ENCODE data around the gene KRT23. TPM values are rescaled to one million over a fixed set of nuclear protein-coding genes. Genes with fewer than 3 reads are reported as not detected.

Gene KRT23
- polyA plus RNA-seq, 1 donor from 2014 or later = 0.37 TPM

DNA sequence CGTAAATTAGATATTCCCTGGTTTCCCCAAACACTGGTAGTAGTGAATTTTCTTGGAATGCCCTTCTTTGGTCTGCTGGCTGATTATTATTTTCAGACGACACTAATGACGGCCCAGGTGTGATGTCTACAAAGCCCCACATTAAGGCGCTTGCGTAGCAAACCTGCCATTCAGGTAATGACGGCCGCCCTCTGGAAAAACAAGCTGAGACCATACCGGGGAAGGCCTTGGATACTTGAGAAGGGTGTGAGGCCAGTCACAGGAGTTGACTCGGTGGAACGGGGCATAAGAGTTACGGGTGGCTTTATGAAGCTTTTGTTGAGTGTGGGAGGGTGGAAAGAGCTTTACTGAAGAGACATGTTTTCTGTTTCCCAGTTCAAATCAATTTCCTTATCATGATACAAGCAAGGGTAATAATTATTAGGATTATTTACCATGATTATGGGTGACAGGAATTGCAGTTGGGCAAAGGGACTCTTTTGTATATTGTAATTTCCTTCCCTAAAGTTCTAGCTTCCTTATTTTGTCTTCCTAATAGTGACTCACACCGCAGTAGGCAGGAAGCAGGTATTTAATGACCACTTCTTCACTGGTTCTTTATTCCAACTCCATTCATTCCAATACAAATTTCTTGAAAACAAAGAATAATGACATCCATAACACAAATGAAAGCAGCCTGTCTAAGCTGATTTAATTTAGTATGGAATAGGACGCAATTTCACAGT lies 24.8 kb downstream of the KRT23 start:
- H3K4me2 ChIP-seq (ENCODE audit: low read length) = no peak overlapping the region
- H3K9me2 ChIP-seq (ENCODE audit: insufficient read depth, low read length) = no peaks in the 10 kb centered on the region
- no peak overlapping the region for H3K4me3 ChIP-seq (ENCODE audit: low read length)
- H3K27me3 ChIP-seq (ENCODE audit: insufficient read depth, low read depth, low read length) = no peaks in the 10 kb centered on the region
- no peaks in the 10 kb centered on the region for H3F3A ChIP-seq (ENCODE audit: insufficient read depth, low read length, poor library complexity, severe bottlenecking)
- H2AFZ ChIP-seq (ENCODE audit: low read depth, low read length) = no peak overlapping the region
- no peaks in the 10 kb centered on the region for H3K79me2 ChIP-seq (replicated peaks; ENCODE audit: insufficient read depth, low read length)
- no peaks in the 10 kb centered on the region for H3K36me3 ChIP-seq (ENCODE audit: insufficient read depth, low read length)
- no peaks in the 10 kb centered on the region for H4K20me1 ChIP-seq (ENCODE audit: insufficient read depth)
- no peak overlapping the region for H3K9ac ChIP-seq (ENCODE audit: low read length)
- no peaks in the 10 kb centered on the region for H3K9me3 ChIP-seq (ENCODE audit: low read length)
- no peak overlapping the region for H3K27ac ChIP-seq (ENCODE audit: low read length)
- TF ChIP-seq, protein P1, sequence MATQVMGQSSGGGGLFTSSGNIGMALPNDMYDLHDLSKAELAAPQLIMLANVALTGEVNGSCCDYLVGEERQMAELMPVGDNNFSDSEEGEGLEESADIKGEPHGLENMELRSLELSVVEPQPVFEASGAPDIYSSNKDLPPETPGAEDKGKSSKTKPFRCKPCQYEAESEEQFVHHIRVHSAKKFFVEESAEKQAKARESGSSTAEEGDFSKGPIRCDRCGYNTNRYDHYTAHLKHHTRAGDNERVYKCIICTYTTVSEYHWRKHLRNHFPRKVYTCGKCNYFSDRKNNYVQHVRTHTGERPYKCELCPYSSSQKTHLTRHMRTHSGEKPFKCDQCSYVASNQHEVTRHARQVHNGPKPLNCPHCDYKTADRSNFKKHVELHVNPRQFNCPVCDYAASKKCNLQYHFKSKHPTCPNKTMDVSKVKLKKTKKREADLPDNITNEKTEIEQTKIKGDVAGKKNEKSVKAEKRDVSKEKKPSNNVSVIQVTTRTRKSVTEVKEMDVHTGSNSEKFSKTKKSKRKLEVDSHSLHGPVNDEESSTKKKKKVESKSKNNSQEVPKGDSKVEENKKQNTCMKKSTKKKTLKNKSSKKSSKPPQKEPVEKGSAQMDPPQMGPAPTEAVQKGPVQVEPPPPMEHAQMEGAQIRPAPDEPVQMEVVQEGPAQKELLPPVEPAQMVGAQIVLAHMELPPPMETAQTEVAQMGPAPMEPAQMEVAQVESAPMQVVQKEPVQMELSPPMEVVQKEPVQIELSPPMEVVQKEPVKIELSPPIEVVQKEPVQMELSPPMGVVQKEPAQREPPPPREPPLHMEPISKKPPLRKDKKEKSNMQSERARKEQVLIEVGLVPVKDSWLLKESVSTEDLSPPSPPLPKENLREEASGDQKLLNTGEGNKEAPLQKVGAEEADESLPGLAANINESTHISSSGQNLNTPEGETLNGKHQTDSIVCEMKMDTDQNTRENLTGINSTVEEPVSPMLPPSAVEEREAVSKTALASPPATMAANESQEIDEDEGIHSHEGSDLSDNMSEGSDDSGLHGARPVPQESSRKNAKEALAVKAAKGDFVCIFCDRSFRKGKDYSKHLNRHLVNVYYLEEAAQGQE (IDR thresholded peaks at IDR 0.05; ENCODE audit: borderline replicate concordance) = no peak
- TF ChIP-seq MXI1 (conservative IDR thresholded peaks at IDR 0.05; ENCODE audit: poor library complexity, severe bottlenecking) = no peak
- TF ChIP-seq, protein P2, sequence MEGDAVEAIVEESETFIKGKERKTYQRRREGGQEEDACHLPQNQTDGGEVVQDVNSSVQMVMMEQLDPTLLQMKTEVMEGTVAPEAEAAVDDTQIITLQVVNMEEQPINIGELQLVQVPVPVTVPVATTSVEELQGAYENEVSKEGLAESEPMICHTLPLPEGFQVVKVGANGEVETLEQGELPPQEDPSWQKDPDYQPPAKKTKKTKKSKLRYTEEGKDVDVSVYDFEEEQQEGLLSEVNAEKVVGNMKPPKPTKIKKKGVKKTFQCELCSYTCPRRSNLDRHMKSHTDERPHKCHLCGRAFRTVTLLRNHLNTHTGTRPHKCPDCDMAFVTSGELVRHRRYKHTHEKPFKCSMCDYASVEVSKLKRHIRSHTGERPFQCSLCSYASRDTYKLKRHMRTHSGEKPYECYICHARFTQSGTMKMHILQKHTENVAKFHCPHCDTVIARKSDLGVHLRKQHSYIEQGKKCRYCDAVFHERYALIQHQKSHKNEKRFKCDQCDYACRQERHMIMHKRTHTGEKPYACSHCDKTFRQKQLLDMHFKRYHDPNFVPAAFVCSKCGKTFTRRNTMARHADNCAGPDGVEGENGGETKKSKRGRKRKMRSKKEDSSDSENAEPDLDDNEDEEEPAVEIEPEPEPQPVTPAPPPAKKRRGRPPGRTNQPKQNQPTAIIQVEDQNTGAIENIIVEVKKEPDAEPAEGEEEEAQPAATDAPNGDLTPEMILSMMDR (IDR thresholded peaks at IDR 0.05; ENCODE audit: poor library complexity, severe bottlenecking) = no peak
- TF ChIP-seq TAF1 (IDR thresholded peaks at IDR 0.05; ENCODE audit: low read depth) = no peak
- no peak for TF ChIP-seq RAD21 (conservative IDR thresholded peaks at IDR 0.05)
- TF ChIP-seq SMC3 (conservative IDR thresholded peaks at IDR 0.05; ENCODE audit: poor library complexity) = no peak
- TF ChIP-seq EP300 (conservative IDR thresholded peaks at IDR 0.05; ENCODE audit: poor library complexity, severe bottlenecking) = no peak
- no peak for TF ChIP-seq EZH2 (IDR thresholded peaks at IDR 0.05; ENCODE audit: borderline replicate concordance, insufficient read depth, low read length, poor library complexity, severe bottlenecking)
- no peak for TF ChIP-seq POLR2AphosphoS5 (IDR thresholded peaks at IDR 0.05)

DNA sequence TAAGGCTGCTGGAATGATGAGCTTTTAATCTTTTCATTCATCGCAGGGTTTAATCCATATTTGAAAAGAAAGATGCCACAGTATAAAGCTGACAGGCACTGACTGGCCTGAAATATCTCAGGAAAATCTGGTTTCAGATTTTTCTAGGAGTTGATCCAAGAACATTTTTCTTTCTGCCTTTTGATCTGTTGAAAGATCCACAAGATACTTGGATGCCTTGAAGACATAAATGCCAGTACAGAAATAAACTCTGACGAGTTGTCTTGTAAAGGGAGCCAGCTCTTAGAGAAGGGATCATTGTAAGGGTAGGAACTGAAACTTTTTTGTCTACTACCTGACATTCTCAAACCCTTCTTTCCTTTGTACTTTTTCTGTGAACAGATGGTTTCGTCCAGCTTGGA lies 27.0 kb downstream of the KRT23 start:
- no peaks in the 10 kb centered on the region for H3K27me3 ChIP-seq (ENCODE audit: insufficient read depth, low read depth, low read length)
- no peak overlapping the region for H3K27ac ChIP-seq (ENCODE audit: low read length)
- no peak overlapping the region for H2AFZ ChIP-seq (ENCODE audit: low read depth, low read length)
- H3K79me2 ChIP-seq (replicated peaks; ENCODE audit: insufficient read depth, low read length) = no peaks in the 10 kb centered on the region
- no peaks in the 10 kb centered on the region for H3K36me3 ChIP-seq (ENCODE audit: insufficient read depth, low read length)
- no peak overlapping the region for H3K4me2 ChIP-seq (ENCODE audit: low read length)
- H4K20me1 ChIP-seq (ENCODE audit: insufficient read depth) = no peaks in the 10 kb centered on the region
- TF ChIP-seq, protein P2 (IDR thresholded peaks at IDR 0.05; ENCODE audit: poor library complexity, severe bottlenecking) = no peak
- TF ChIP-seq EZH2 (IDR thresholded peaks at IDR 0.05; ENCODE audit: borderline replicate concordance, insufficient read depth, low read length, poor library complexity, severe bottlenecking) (no peak), TAF1 (IDR thresholded peaks at IDR 0.05; ENCODE audit: low read depth) (no peak), EP300 (conservative IDR thresholded peaks at IDR 0.05; ENCODE audit: poor library complexity, severe bottlenecking) (no peak), RAD21 (conservative IDR thresholded peaks at IDR 0.05) (no peak), POLR2AphosphoS5 (IDR thresholded peaks at IDR 0.05) (no peak), SMC3 (conservative IDR thresholded peaks at IDR 0.05; ENCODE audit: poor library complexity) (no peak), MXI1 (conservative IDR thresholded peaks at IDR 0.05; ENCODE audit: poor library complexity, severe bottlenecking) (no peak)
- TF ChIP-seq, protein P1 (IDR thresholded peaks at IDR 0.05; ENCODE audit: borderline replicate concordance) = no peak
- no peak overlapping the region for H3K9ac ChIP-seq (ENCODE audit: low read length)
- no peak overlapping the region for H3K4me3 ChIP-seq (ENCODE audit: low read length)
- H3F3A ChIP-seq (ENCODE audit: insufficient read depth, low read length, poor library complexity, severe bottlenecking) = no peaks in the 10 kb centered on the region
- no peaks in the 10 kb centered on the region for H3K9me2 ChIP-seq (ENCODE audit: insufficient read depth, low read length)
- no peaks in the 10 kb centered on the region for H3K9me3 ChIP-seq (ENCODE audit: low read length)

All from neural cell (in vitro differentiated cells).